ENCODE results near the gene GNG5.
"Not testable (repeated sequence)": the region's sequence is repeated elsewhere in the genome, so short reads cannot be mapped to it uniquely, and the experiment has no call there.

GNG5 gene

DNA sequence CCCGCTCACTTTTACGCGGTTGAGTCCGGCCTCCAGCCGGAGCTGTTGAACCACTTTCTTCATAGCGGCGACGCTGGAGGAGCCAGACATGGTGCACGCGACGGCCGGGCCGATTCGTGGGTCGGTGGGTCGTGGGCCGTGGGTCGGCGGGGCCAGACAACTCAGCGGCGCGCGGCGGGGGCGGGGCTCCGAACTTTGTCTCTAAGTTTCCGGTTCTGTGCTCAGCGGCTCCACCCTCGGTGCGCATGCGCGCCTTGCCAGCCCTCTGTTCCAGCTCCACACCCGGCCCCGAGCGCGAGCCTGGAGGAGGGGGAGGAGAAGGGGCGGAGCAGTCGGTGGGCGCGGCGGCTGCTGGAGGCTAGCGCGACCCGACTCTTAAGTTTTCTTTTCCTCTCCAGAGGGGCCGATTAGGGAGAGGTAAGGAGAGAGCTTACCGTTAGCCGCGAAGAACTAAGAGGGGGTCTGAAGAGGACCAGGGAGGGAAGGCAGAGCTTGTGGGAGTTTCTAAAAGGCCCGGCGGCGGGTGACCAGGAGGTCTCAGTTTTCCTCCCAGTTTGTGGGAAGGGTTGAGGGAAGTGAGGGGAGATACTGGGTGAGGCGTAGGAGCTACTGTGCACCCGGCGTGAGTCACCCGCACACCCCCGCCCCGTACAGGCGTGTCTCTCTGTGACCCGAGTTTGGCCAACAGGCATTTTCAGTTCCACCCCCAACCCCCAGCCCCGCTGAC, at the start of gene GNG5, which contains the start of gene SPATA1:
TSS of gene GNG5 (minus strand) at position 580 of the 727 bp plus-strand sequence. CDS start at position 90, 490 bp downstream.
TSS of gene SPATA1 (plus strand) at position 385 of the 727 bp plus-strand sequence. CDS start 9,974 bp downstream, outside the sequence.
- no peak for FAIRE-seq

- no peak for FAIRE-seq
Observed at GRCh38 chr1:84550826-84551225, 44.4 kb upstream of the GNG5 start.

DNA sequence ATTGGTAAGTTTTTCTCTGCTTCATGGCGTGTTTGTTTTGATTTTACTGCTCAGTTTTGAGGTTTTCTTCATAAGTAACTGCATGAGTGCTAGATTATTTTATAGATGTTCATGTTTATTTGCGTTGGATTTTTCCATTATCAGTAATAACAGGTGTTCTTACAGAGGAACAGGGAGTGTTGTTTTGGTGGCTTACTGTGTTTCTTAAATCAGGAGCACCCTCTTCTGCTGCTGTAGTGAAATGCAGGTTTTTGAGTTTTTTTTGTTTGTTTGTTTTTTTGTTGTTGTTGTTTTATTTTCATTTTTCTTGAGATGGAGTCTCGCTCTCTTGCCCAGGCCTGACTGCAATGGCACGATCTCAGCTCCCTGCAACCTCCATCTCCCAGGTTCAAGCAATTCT, 35.3 kb upstream of the GNG5 start:
- FAIRE-seq: peak; percentile 63

- FAIRE-seq: peak; percentile 98
Observed at GRCh38 chr1:84540759-84541158, 34.4 kb upstream of the GNG5 start.

- no peak for FAIRE-seq
Observed at GRCh38 chr1:84539972-84540371, 33.6 kb upstream of the GNG5 start.

DNA sequence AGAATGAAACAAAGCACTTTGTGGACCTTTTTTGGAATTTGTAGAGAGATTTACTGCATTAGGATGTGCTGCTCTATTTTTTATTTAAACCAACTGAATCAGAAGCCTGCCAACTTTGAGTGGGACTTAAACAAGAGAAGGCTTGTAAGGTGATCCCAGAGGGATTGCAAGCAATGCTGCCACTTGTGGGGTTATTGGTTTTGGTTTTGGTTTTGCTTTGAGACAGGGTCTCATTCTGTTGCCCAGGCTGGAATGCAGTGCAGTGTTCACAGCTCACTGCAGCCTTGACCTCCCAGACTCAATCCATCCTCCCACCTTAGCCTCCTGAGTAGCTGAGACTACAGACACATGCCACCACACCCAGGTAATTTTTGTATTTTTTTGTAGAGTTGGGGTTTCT, 32.2 kb upstream of the GNG5 start:
- FAIRE-seq: no peak

- no peak for FAIRE-seq
Observed at GRCh38 chr1:84525779-84526178, 19.4 kb upstream of the GNG5 start.

DNA sequence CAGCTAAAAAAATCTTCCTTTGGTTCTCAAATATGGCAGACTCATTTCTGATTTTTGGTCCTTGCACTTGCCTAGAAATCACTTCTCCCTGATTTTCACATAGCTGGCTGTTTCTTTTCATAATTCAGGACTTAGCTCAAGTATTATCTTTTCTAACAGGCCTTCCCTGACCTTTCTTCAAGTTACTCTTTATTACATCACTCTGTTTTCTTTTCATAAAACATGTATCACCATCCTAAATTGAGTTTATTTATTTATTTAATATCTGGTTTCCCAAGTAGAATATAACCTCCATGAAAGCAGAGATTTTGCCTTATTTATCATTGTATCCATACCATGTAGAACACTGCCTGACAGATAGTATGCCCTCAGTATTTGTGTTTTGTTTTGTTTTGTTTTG, 18.2 kb upstream of the GNG5 start:
- no peak for FAIRE-seq

- FAIRE-seq: no peak
Observed at GRCh38 chr1:84510668-84511067, 4.3 kb upstream of the GNG5 start.

DNA sequence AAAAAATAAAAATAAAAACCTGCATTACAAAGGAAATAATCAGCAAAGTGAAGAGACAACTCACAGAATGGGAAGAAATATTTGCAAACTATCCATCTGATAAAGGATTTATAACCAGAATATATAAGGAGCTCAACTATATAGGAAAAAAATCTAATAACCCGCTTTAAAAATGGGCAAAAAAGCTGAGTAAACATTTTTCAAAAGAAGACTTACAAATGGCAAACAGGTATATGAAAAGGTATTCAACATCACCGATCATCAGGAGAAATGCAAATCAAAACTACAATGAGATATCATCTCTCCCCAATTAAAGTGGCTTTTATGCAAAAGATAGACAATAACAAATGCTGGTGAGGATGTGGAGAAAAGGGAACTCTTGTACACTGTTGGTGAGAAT, 3.8 kb upstream of the GNG5 start:
- no peak for FAIRE-seq

GRCh38 chr1:84509029-84509428, 2.6 kb upstream of the GNG5 start:
- no peak for FAIRE-seq

DNA sequence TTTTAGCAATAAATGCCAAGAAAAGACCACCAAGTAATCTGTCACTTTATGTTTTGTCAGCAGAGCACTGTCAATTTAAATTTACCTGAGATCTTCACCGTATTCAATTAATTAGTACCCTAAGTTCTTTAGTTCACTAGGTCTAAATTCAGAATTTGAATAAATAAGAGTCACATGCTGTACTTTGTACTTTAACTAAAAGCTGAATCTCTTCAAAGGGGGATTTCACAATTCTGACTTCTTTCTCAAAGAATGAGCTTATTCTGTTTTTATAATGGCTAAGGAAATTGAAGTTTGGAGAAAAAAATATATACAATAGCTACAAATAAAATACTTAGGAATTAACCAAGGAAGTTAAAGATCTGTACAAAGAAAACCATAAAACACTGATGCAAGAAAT, 2.1 kb upstream of the GNG5 start:
- no peak for FAIRE-seq

- FAIRE-seq: not testable (repeated sequence)
Observed at GRCh38 chr1:84507887-84508286, 1.5 kb upstream of the GNG5 start.

DNA sequence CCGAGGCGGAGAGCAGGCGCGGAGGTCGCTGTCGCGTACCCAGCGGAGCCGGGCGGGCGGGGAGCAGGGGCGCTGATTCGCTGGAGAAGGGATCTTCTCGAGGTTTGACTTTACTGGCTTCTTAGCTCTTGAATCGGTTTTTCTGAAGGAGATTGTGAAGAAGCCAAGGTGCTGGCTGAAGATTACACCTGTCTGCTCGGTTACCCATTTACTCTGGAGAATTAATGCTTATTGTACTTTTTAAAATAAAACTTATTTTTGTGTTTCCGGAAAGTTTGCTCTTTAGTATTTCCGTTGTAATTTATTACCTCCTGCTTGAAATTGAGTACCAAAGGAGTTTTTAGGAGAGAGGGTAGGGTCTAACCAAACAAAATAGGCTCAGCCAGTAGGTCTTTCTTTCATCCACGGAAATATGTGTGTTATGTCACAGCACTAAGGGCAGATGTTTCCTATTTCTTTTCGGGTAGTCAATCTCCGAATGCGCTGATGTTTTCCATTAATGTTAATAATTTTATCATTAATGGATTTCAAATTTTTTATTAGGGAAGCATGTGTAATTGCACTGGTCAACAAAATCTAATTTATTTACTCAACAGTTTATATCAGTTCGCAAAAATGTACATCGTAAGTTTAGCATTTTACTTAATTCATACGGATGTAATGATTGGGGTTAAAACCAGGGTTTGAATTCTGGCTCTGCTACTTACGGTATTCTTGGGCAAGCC, 510 bp upstream of the GNG5 start:
- peak; percentile 31 for FAIRE-seq

GRCh38 chr1:84505493-84506001, 834 bp downstream of the GNG5 start:
- FAIRE-seq: no peak

DNA sequence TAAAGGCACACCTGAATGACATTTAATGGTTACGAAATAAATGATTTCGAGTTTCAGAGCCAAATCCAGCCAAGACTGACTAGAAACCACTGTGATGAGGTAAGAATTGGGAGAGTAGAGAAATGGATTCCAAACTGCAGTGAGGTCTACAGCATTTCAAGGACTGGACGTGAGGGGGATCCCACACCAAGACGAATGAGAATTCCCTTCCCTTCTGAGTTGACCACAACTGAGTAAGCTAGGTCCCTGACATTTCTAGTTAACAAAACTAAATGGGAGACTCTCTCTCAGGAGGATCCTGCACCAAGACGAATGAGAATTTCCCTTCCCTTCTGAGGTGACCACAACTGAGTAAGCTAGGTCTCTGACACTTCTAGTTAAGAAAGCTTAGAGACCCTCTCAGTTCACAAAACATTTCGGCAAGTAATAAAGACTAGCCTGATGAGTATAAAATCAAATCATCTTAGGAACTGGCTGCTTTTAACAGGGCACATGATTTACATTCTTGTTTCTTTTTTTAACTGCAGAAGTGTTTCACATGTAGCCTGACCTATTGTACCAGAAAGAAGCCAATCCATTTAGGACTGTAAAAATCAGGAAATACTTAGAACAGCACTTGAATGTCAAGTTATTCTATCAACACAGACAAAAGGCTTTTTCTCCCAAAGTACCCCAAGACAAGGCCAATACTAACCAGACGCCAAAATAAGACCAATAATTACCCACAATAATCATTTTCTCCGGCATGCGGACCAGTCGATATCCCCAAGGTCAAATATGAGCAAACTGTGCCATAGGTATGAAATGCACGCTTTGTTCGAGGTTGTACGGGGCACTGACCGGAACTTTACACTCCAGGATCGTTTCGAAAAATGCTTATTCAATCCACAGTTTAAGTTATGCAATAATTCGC, 1.5 kb downstream of the GNG5 start:
- no peak for FAIRE-seq

GRCh38 chr1:84502927-84503326, 3.5 kb downstream of the GNG5 start:
- no peak for FAIRE-seq

DNA sequence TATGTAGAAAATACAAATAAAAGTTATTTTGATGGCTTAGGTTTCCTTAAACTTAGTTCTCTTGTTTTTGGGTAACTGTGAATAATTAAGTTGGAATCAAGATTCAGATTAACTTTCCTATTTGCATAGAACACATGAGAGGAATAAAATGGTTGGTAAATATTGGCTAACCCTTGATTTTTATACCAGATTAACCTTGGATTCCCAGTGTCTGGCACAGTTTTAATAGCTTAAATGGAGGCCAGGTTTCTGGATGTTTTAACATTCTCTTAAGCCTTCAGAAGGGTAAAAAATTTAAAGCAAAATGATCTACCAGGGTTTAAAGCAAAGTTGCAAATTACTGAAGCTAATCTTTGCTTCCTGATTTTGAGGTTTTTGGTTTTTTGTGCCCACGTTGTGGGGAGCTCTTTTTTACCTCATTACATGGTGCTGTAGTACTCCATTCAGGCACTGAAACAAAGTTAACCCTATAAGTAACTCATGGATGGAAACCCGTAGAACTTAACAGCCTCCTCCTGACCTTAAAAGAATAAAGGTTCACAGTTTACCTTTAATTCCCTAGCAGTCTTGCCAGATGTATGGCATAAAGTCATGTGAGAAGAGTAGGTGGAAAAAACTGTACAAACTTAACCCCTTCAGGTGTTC, 8.6 kb downstream of the GNG5 start:
- FAIRE-seq: no peak

DNA sequence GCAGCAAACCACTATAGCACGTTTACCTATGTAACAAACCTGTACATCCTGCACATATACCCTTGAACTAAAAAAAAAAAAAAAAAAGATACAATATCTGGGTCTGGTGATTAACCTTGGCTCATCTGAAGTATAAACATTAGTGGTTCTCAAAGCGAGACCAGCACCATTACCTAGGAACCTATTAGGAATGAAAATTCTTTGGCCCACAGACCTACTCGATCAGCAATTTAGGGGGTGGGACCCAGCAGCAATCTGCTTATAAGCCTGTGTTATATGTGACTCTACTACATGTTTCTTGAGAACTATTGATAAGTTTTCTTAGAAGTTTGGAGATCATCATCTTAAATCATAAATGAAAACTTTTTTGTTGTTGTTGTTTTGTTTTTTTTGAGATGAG, 9.9 kb downstream of the GNG5 start:
- no peak for FAIRE-seq

DNA sequence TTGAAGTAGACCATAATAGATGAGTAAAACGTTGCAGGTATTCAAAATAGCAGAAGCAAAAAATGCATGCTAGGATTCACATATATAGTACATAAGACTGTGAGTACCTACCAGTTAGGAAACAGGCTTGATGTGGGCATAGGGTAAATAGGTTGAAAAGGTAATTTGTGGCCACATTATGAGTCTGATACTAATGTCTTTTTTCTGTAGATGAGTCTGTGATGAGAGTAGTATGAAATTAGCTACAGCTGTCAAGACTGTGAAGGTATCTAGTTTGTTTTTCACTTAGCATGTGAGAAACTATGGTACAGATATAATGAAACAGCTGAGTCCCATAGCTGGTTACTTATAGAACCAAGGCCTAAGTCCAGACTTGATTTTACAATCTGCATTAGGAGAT, 12.6 kb downstream of the GNG5 start:
- FAIRE-seq: no peak

DNA sequence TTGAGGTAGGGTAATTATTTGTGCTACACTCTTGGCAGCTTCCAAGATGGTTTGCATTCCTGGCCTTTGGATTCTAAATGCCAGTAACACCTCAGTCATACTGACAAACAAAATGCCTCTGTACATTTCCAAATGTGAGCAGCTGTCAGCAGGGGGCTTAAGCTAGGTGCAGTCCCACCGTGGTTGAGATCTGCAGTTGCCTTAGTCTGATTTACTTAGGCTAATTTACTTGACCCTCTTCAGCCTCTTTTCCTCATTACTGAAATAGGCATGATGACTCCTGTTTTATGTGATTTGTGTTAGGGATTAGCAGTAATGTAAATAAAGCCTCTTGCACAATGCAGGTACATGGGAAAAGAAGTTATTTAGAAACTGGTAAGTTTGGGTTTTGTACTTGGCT, 13.7 kb downstream of the GNG5 start:
- no peak for FAIRE-seq

DNA sequence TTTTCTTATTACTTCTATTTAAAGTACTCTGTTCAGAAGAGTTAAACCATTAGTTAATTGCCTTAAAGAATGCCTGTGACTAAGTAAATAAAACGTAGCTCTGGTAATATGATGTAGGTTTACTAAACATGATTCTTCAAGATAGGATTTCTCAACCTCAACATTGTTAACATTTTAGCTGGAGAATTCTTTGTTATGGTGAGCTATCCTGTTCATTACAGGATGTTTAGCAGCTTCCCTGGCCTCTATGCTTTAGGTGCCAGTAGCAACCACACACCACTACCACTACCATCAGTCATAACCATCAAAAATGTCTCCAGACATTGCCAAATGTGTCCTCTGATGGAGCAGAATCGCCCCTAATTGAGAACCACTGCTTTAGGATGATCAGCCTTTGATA, 16.6 kb downstream of the GNG5 start:
- no peak for FAIRE-seq

Data from endometrium (tissue), 2 donors.